Naive B cell (primary cell): ENCODE measurements around the gene PRKCE. TPM values are rescaled to one million over a fixed set of nuclear protein-coding genes. Genes with fewer than 3 reads are reported as not detected.
"Not testable (repeated sequence)": the region's sequence is repeated elsewhere in the genome, so short reads cannot be mapped to it uniquely, and the experiment has no call there.

Experiments used
- ATAC-seq, 2 donors: fragments of 150-1000 bp; cut with Tn5 transposase; 2 replicates each; pipeline ENCODE4 v1.10.0; 2021; ENCODE audit warnings: low read depth in 2 of 2, mild to moderate bottlenecking in 2 of 2, moderate library complexity in 2 of 2
- DNase-seq: peaks from one replicate; pipeline ENCODE4 v3.0.0; 2022
- H3K27ac Mint-ChIP-seq, 6 donors: one replicate each; pipeline ENCODE4 v1.8.0; 2020 to 2022; ENCODE audit warnings: mild to moderate bottlenecking in 6 of 6, mixed read lengths in 6 of 6, moderate library complexity in 5 of 6, inconsistent platforms in 2 of 6
- H3K27me3 Mint-ChIP-seq, 3 donors: one replicate each; pipeline ENCODE4 v1.8.0; 2021 to 2022; ENCODE audit warnings: mixed read lengths in 3 of 3, mild to moderate bottlenecking in 1 of 3
- H3K36me3 Mint-ChIP-seq, 2 donors: one replicate each; pipeline ENCODE4 v1.8.0; 2020 to 2022; ENCODE audit warnings: mixed read lengths in 2 of 2, inconsistent platforms in 1 of 2, mild to moderate bottlenecking in 1 of 2
- H3K4me1 Mint-ChIP-seq, 3 donors: one replicate each; pipeline ENCODE4 v1.8.0; 2020 to 2022; ENCODE audit warnings: mixed read lengths in 3 of 3, inconsistent platforms in 1 of 3, mild to moderate bottlenecking in 1 of 3, moderate library complexity in 1 of 3
- H3K4me3 Mint-ChIP-seq, 8 donors: one replicate each; pipeline ENCODE4 v1.8.0; 2020 to 2022; ENCODE audit warnings: mild to moderate bottlenecking in 8 of 8, mixed read lengths in 8 of 8, moderate library complexity in 8 of 8, inconsistent platforms in 2 of 8
- H3K9me3 Mint-ChIP-seq, 7 donors: one replicate each; pipeline ENCODE4 v1.8.0; 2020 to 2022; ENCODE audit warnings: mixed read lengths in 7 of 7, mild to moderate bottlenecking in 5 of 7, inconsistent platforms in 2 of 7, moderate library complexity in 1 of 7
- polyA plus RNA-seq, 6 donors: library from polyadenylated mRNA; unstranded; fragments of 300-500 nt; fragmentation: Illumina TruSeq; gene quantifications; one replicate each; pipeline ENCODE4 v1.2.3, GENCODE V29; 2021; ENCODE audit warnings: low read depth in 6 of 6

Gene PRKCE
- polyA plus RNA-seq, 6 donors from 2014 or later: 14.8 to 33.3 (median 23.2) TPM

DNA sequence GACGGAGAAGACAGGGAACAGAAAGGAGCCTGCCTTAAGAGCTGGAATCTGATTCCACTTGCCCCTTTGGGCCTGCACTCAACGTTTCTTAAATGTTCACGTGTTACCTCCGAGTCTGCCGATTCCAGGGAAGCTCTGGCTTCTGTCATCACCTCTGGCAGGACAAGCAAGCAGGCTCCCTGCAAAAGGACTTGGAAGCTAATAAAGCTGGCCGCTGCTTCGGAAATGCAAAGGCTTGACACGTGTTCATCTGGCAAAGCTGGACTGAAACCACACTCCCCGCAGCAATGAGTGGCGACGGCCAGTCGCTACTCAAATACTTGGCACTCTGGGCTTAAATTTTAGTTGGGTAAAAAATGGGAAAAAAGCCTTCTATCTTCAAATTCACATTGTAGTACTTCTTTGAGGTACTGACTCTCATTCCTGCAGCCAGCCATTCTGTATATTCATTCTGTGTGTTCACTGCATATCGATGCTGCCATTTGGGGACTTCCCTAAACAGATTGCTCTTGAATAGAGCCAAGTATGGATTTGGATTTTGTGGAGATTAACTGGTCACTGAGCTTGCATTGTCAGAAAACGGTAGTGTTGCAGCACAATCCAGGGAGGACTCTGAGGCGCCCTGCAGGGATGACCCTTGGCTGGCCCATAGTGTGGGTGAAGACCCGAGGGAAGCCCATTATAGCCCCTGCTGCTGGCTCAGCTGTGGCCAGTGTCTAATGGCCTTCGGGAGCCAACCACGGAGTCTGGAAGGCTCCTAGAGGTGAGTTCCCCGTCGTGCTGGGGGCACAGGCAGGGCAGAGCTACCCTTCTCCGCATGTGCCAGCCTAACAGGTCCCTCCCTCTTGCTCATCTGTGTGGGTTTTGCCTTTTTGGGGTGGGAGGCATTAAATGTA, 231.5 kb downstream of the PRKCE start:
- Mint-ChIP-seq H3K4me1 (peaks cover 35 to 54% (median 46%) of the 10 kb centered on the region in 3 donors), H3K27me3 (no peaks in the 10 kb centered on the region), H3K36me3 (peaks cover 5 to 17% of the 10 kb centered on the region in 2 donors)

DNA sequence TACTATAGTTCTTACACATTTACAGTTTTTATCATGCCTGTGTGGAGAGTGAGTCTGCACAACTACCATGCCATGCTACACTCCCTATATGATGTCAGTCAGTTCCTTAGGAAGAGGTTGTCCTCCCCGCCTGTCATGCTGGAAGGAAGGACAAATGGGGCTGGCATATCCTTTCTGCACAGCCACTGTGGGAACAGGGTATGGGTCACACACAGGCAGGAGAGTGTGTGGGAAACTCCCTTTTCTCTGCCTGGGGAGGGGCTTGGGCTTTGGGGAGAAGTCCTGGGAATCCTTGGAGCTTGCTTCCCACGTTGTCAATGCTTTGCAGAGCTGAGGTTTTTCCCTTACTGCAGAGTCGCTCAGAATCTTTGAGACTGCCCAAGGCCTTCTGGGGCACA, 232.1 kb downstream of the PRKCE start:
- H3K36me3 Mint-ChIP-seq: peaks cover 0 to 11% of the 10 kb centered on the region in 2 donors
- H3K27me3 Mint-ChIP-seq: no peaks in the 10 kb centered on the region
- H3K9me3 Mint-ChIP-seq: no peaks in the 10 kb centered on the region
- peaks cover 38 to 59% (median 52%) of the 10 kb centered on the region in 3 donors for H3K4me1 Mint-ChIP-seq
- H3K27ac Mint-ChIP-seq: peak overlapping the region in 1 of 6 donors; percentile 63
- peak overlapping the region in 1 of 8 donors; percentile 4 for H3K4me3 Mint-ChIP-seq
- DNase-seq (no peak), ATAC-seq (no peak)

More for the DNA sequence above, 231.5 kb downstream of the PRKCE start:
- Mint-ChIP-seq H3K9me3 (peaks cover 0 to 2% (median under 1%) of the 10 kb centered on the region in 7 donors), H3K4me3 (peak overlapping the region in 1 of 8 donors; percentile 4), H3K27ac (peak overlapping the region in 1 of 6 donors; percentile 63)
- ATAC-seq (no peak), DNase-seq (no peak)

DNA sequence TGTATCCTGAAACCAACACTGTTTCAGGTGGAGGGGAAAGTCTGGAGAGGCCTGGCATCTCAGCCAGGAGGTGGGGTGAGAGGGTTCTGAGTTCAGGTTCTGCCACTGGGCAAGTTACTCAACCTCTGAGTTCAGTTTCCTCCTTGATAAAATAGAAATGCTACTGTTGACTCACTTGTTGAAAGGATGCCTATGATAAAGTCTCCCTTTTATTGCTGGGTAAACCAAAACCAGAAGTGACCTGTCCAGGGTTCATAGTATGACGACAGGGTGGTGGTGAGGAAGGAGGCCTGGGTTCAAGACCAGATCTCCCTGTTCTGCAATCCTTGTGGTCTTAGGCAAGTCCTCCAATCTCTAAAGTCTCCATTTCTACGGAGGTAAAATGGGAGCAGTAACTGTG, 232.7 kb downstream of the PRKCE start:
- H3K36me3 Mint-ChIP-seq: peaks cover 0 to 11% of the 10 kb centered on the region in 2 donors
- no peaks in the 10 kb centered on the region for H3K9me3 Mint-ChIP-seq
- peaks cover 43 to 64% (median 57%) of the 10 kb centered on the region in 3 donors for H3K4me1 Mint-ChIP-seq
- peak overlapping the region in 2 of 8 donors; percentile 49 to 76 for H3K4me3 Mint-ChIP-seq
- H3K27ac Mint-ChIP-seq: peak overlapping the region in 1 of 6 donors; percentile 62
- DNase-seq: no peak
- ATAC-seq: no peak
- no peaks in the 10 kb centered on the region for H3K27me3 Mint-ChIP-seq

DNA sequence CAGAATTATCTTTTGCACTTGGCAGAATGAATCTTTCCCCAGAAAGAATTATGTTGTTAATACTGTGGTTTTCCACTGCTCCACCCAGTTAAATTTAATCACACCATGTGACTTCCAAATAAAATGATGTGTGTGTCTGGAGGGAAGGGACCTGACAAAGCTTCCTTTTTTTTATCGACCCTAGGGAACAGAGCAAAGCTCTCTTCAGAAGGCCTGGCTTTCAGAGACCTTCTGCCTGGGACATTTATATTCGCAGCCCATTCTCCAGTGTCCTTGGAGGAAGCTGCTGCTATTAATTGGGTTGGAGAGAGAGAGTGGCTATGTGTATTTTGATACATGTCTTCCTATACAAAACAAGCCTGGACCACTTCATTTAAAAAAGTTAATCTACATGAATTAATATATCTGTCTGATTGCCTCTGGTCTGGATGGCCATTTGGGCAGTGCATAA, 233.7 kb downstream of the PRKCE start:
- no peaks in the 10 kb centered on the region for H3K27me3 Mint-ChIP-seq
- peaks cover 0 to 11% of the 10 kb centered on the region in 2 donors for H3K36me3 Mint-ChIP-seq
- peaks cover 48 to 75% (median 66%) of the 10 kb centered on the region in 3 donors for H3K4me1 Mint-ChIP-seq
- ATAC-seq (no peak), DNase-seq (no peak)
- H3K27ac Mint-ChIP-seq: peak overlapping the region in 3 of 6 donors; percentile 20 to 84 (median 53)
- no peaks in the 10 kb centered on the region for H3K9me3 Mint-ChIP-seq
- H3K4me3 Mint-ChIP-seq: peak overlapping the region in 2 of 8 donors; percentile 23 to 65

DNA sequence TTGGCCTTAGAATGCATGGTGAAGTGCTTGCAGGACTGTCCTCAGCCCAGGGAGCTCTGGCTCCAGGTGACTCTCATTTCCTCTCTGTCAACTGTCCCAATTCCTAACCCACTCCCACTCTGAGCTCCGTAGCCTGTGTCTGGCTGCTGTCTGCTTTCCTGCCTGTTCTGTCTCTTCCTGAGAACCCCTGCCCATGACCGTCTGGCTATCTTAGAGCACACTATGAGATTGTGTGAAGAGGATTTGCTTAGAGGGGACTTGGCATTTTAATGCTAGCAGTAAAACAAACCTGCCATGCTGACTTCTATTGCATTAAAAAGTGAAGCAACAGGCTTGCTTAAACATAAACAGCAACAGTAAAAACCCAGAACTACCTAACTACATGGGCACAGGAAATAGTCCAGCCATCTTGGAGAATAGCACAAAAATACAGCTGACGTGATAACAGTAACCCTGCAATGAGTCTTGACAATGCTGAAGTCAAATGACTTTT, 234.7 kb downstream of the PRKCE start:
- Mint-ChIP-seq H3K4me3 (peak overlapping the region in 1 of 8 donors; percentile 19), H3K4me1 (peaks cover 56 to 85% (median 76%) of the 10 kb centered on the region in 3 donors), H3K9me3 (no peaks in the 10 kb centered on the region), H3K27me3 (no peaks in the 10 kb centered on the region), H3K27ac (peak overlapping the region in 5 of 6 donors; percentile 5 to 69 (median 59)), H3K36me3 (peaks cover 0 to 11% of the 10 kb centered on the region in 2 donors)
- DNase-seq: no peak
- no peak for ATAC-seq

DNA sequence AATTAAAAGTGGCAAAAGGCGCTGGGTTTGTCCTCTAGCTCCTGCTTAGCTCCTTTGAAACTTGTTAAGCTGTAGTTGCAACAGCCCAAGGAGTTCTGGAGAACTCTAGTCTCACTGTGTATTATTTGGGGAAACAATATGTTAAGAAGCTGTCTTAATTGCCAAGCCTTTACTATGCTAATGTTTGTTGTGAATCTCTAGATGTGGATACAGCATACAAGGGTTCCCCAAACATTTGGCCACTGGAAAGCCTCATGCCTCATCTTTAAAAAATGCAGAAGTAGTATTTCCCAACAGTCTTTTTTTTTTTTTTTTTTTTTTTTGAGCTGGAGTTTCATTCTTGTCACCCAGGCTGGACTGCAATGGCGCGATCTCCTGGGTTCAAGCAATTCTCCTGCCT, 236.7 kb downstream of the PRKCE start:
- Mint-ChIP-seq H3K4me3 (no peak overlapping the region), H3K9me3 (no peaks in the 10 kb centered on the region), H3K27ac (peak overlapping the region in 3 of 6 donors; percentile 67 to 86 (median 72)), H3K4me1 (peaks cover 72 to 98% (median 91%) of the 10 kb centered on the region in 3 donors), H3K27me3 (no peaks in the 10 kb centered on the region), H3K36me3 (peaks cover 0 to under 1% of the 10 kb centered on the region in 2 donors)
- DNase-seq (no peak), ATAC-seq (no peak)

DNA sequence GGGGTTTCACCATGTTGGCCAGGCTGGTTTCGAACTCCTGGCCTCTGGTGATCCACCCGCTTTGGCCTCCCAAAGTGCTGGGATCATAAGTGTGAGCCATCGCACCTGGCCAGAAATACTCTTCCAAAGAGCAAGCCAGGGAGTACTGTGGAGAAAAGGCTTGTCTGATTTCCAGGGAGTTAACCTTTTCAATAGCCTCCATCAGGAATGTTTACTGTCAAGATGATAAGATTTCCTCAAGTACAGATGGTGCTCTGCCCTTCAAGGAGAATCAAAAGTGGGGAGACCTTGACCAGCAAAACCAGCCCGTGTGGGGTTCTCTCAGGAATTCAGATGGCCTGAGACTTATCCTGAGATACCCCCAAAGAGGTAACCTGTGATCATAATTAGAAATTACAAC, 237.2 kb downstream of the PRKCE start:
- H3K4me3 Mint-ChIP-seq: peak overlapping the region in 6 of 8 donors; percentile 5 to 91 (median 70)
- H3K36me3 Mint-ChIP-seq: no peaks in the 10 kb centered on the region
- H3K27ac Mint-ChIP-seq: peak overlapping the region in 4 of 6 donors; percentile 75 to 87 (median 82)
- no peaks in the 10 kb centered on the region for H3K9me3 Mint-ChIP-seq
- ATAC-seq (no peak), DNase-seq (no peak)
- H3K27me3 Mint-ChIP-seq: no peaks in the 10 kb centered on the region
- H3K4me1 Mint-ChIP-seq: peaks cover 74 to 99% (median 91%) of the 10 kb centered on the region in 3 donors

DNA sequence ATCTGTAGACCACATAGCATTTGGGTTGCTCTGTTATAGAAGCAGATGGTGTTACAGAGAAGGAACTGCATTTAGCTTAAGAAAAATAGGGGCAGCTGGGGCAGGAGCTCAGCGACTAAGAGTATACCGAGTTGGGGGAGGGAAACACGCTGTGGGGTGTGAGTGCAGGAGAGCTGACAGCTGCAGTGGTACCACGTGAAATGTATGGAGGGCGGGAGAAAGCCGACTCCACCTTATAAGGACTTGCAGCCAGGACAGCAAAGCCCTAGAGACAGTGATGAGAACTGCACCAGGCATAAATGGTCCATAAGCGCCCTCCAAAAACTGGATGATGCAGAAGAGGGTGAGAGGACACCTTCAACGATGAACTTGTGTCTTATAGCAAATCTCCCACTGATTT, 237.6 kb downstream of the PRKCE start:
- ATAC-seq (peak; percentile 80 to 87), DNase-seq (peak; percentile 68)
- peaks cover 78 to 99% (median 91%) of the 10 kb centered on the region in 3 donors for H3K4me1 Mint-ChIP-seq
- peak overlapping the region in 5 of 6 donors; percentile 22 to 90 (median 86) for H3K27ac Mint-ChIP-seq
- no peaks in the 10 kb centered on the region for H3K9me3 Mint-ChIP-seq
- peak overlapping the region; percentile 48 to 91 (median 68) for H3K4me3 Mint-ChIP-seq
- no peaks in the 10 kb centered on the region for H3K27me3 Mint-ChIP-seq
- no peaks in the 10 kb centered on the region for H3K36me3 Mint-ChIP-seq

DNA sequence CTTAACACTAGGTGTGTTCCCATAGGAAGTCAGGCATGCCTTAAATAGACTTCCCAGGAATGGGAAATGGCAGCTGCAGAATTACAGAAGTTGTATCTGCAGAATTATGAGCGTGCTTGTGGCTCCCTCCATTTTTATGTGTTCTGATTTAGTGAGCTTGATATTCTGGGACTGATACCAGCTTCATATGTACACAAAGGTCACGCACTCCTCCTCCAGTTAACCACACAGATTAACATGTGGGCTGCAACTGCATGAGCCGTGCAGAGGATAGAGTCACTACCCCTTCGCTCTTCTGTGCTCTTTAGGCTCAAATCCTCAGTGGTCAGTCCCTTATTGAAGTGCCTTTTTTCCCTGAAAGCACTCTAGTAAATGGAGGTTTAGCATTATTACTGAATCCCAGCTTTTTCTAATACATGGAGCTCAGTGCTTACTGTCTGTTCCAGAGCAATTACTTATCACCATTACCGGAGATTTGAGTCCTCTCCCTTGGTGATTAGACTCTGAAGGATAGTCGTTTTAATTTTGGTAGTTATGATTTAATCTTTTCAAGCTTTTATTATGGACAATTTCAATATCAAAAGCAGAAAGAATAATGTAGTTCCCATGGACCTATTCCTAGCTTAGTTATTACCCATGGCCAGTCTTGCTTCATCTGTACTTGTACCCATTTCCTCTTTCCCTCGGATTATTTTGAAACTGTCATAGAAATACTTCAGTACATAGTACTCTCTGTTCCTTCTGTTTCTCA, 238.3 kb downstream of the PRKCE start:
- peak overlapping the region; percentile 44 to 91 (median 71) for H3K4me3 Mint-ChIP-seq
- H3K9me3 Mint-ChIP-seq: no peaks in the 10 kb centered on the region
- no peaks in the 10 kb centered on the region for H3K36me3 Mint-ChIP-seq
- H3K27me3 Mint-ChIP-seq: no peaks in the 10 kb centered on the region
- ATAC-seq (peak; percentile 30 to 42), DNase-seq (peak; percentile 29)
- H3K27ac Mint-ChIP-seq: peak overlapping the region; percentile 64 to 98 (median 94)
- peaks cover 78 to 99% (median 92%) of the 10 kb centered on the region in 3 donors for H3K4me1 Mint-ChIP-seq

DNA sequence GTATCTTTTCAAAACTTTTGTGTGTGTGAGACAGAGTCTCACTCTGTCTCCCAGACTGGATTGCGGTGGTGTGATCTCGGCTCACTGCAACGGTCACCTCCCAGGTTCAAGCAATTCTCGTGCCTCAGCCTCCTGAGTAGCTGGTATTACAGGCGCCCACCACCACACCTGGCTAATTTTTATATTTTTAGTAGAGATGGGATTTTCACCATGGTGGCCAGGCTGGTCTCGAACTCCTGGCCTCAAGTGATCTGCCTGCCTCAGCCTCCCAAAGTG, 238.8 kb downstream of the PRKCE start:
- not testable (repeated sequence) for ATAC-seq, H3K27me3 Mint-ChIP-seq, H3K9me3 Mint-ChIP-seq, H3K36me3 Mint-ChIP-seq, DNase-seq
- peak overlapping the region; percentile 64 to 98 (median 94) for H3K27ac Mint-ChIP-seq
- peak overlapping the region; percentile 44 to 91 (median 71) for H3K4me3 Mint-ChIP-seq
- H3K4me1 Mint-ChIP-seq: peaks cover 80 to 100% (median 93%) of the 10 kb centered on the region in 3 donors

DNA sequence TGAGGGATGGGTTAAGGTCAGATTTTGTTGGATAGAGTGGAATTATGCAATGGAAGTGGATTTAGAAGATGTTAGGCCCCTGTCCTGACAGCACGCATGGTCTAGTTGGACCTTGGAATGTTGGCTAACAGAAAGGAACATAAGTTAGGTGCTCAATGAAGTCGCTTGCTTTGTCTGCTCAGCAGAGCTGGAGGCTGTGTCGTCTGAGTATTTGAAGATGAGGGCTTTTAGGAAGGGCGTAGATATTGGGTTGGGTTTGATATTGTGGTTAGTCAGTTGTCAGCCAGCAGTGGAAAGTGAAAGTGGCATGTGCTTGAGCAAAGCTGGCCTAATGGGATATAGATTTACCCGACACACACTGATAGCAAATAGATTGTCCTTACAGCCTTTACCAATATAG, 239.3 kb downstream of the PRKCE start:
- no peaks in the 10 kb centered on the region for H3K9me3 Mint-ChIP-seq
- peak overlapping the region; percentile 44 to 91 (median 71) for H3K4me3 Mint-ChIP-seq
- ATAC-seq: peak; percentile 58 to 62
- no peaks in the 10 kb centered on the region for H3K36me3 Mint-ChIP-seq
- H3K4me1 Mint-ChIP-seq: peaks cover 83 to 100% (median 95%) of the 10 kb centered on the region in 3 donors
- H3K27ac Mint-ChIP-seq: peak overlapping the region; percentile 64 to 98 (median 94)
- no peaks in the 10 kb centered on the region for H3K27me3 Mint-ChIP-seq
- peak; percentile 57 for DNase-seq

DNA sequence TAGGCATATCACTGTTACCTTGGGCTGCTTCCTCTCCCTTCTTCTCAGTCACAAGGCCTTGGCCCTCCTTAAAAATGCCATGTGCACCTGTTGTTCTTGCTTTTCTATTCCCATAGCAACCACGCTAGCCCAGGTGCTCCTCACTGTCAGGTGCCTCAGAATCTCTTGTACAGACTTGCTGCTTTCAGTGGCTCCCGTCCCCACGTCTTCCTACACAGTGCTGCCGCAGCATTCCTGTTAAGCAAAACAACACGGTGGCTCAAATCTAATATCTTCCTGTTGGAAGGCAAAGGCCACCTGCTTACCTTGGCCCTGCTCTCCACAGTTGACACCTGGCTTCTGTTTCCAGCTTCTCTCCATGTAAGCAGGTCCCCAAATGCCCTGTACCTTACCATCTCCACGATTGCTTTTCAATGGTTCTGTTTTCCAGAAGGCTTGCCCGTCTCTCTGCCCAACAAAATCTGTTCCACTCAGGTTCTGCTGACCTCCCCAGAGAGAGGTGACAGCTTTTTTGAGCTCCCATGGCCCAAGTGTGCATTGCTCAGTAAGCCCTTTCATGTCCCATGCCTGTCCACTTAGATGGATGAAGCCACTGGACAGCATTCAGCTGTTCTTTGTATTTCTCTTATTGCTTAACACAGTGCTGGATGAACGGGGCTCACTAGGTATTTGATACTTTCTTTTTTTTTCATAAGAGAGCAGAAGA, 240.4 kb downstream of the PRKCE start:
- DNase-seq (no peak), ATAC-seq (peak in 1 of 2 donors; percentile 9)
- H3K27ac Mint-ChIP-seq: peak overlapping the region; percentile 80 to 98 (median 96)
- no peaks in the 10 kb centered on the region for H3K36me3 Mint-ChIP-seq
- H3K9me3 Mint-ChIP-seq: no peaks in the 10 kb centered on the region
- H3K27me3 Mint-ChIP-seq: no peaks in the 10 kb centered on the region
- H3K4me1 Mint-ChIP-seq: peaks cover 80 to 100% (median 95%) of the 10 kb centered on the region in 3 donors
- H3K4me3 Mint-ChIP-seq: peak overlapping the region; percentile 29 to 91 (median 72)

DNA sequence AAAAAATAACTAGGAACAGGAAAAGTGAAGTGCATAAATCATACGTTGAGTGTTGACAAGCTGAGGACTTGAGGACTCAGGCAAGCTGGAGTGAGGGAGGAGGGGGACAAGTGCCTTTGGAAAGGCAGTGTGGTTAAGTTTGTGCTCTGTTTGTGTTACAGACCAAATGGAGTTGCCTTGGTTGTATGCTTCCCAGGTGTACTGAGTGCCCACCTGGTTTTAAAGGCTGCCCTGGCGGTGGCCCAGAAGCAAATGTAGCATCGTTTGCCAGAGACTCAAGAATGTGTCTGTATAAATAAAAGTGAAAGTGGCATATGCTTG, 240.9 kb downstream of the PRKCE start:
- Mint-ChIP-seq H3K27me3 (no peaks in the 10 kb centered on the region), H3K27ac (peak overlapping the region; percentile 80 to 98 (median 96)), H3K4me1 (peaks cover 78 to 95% (median 92%) of the 10 kb centered on the region in 3 donors), H3K9me3 (no peaks in the 10 kb centered on the region), H3K36me3 (no peaks in the 10 kb centered on the region), H3K4me3 (peak overlapping the region; percentile 18 to 91 (median 72))
- DNase-seq (no peak), ATAC-seq (no peak)
